NCI-H146 (cell line): ENCODE measurements around the gene FOXA2.

Experiments
- DNase-seq: peaks from one replicate; lab custom pipeline; 2025; lab: John Stamatoyannopoulos, UW

FOXA2 gene

DNA sequence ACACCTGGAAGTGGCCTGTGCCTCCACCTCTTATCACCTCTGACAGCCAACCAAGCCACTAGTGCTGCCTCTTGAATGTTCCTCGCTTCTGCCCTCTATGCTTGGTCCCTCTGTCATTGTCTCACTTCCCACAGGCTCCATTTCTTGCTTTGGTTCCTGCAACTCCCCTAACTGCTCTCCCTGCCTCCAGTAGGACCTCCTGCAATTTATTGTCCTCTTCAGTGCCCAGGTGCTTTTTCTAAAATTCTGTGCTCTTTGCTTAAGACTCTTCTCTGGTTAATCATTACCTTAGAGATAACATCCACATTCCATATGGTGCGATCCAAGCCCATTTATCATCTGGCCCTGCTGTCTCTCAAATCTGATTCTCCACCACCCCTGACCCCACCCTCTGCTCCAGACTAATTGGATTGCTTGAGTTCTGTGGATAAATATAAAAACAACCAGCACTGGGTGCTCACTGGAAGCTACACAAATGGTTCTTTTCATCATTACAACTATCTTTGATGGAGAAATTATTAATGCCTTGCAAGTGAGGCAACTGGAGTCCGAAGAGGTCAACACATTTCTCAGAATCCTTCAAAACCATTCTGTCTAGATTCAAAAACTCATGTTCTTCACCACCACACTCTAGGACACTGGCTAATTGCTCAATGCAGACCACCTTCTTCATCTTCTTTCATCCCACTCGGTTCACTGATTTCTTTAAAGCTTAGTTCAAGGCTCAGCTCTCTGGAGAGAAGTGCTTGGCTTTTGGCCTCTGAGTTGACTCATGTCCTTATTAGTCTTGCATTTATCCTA, 47.2 kb downstream of the FOXA2 start:
- no peak for DNase-seq

DNA sequence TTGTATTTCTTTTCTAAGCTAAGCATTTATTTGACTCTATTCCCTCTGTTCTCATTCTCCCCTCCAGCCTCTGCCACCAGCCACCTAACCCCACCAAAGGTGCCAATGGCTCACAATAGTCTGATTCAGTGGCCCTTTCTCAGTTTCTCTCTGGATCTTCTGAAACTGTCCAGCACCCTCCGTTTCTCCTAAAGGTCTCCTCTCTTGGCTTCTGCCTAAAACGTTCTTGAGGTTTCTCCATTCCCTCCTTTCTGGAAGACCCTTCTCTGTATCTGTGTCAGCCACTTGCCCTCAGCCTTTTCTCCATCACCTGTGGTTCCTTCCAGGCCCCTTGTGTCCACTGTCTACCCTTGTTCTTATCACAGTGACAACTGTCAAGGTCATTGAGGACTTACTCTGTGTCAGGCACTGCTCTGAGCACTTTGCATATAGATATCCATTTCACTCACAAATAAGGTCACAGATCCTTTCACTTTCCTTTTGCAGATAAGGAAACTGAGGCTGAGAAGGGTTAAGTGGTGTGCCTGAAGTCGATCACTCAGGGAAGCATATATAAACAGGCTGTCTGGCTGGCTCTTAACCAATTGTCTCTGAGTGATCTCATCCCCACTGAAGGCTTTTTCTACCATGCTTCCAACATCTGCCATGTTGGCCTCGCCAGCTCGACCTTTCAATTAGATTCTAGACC, 48.1 kb downstream of the FOXA2 start:
- peak; percentile 66 for DNase-seq

DNA sequence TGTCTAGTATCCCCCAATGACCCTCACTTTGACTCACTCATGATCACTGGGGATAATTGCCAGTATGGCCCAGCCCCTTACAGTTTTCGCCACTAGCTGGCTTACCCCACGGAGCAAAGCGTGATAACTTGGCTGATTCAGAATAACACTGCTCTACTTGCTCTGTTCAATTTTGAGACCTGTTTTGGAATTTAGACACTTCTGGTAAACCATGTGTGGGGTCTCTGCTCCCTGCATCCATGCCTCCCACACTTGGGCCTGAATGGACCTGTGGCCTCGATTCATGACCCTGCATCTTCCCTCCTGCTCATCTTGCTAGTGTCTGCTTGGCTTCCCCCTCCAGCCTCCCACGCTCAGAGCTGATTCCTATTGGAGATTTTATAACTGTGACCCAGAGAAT, 48.9 kb downstream of the FOXA2 start:
- no peak for DNase-seq

DNA sequence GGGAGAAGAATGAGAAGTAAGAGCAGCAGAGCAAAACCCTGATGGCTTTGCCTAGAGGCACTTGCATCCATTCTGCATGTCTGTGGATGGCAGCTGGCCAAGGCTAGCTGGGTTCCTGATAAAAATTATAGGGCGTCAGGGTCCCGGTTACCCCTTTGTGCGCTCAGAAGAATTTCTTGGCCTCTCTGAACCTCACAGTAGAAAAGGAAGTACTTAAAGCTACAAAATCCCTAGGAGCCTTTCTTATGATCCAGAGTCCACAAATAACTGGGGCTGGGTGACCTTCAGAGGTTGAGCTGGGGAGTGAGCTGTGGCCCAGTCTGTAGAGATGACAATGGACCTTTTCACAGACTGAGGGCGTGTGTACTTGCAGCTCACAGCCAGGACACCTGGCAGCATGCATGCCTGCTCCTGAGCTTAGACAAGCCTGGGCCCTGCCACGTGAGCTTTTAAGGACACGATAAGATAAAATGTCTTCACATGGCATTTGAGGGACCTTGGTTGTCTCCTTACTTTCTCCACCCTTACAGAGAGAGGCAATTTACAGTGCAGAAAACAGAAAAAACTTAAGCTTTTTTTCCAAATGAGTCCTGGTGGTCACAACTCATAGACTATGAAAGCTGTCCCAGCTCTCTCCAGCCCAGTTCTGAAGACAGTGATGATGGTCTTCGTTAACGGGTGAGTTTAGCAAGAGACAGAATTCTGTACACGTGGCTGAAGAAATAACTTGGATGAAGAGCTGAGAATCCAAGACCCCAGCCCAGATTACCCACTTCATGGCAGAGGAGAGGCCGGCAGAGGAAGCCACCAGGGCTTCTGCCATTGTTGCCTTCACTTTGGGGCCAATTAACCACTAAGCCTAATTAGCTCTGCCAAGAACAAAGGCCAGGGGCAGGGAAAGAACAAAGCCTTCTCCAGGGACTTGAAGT, 50.3 kb downstream of the FOXA2 start:
- DNase-seq, result peak; percentile 47

DNA sequence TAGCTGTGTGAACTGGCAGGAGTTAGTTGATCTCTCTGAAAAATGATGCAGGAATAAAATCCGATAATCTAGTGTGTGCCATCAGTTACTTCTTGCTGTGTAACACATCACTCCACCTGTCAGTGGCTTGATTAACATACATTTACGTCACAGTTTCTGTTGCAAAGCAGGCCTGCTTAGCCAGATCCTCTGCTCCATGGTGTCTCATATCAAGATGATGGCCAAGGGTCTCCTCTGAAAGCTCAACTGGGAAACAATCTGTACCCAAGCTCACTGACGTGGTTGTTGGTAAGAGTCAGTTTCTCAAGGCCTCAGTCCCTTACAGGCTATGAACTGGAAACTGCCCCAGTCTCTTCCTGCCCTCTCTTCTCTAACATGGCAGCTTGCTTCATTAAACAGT, 51.8 kb downstream of the FOXA2 start:
- no peak for DNase-seq

DNA sequence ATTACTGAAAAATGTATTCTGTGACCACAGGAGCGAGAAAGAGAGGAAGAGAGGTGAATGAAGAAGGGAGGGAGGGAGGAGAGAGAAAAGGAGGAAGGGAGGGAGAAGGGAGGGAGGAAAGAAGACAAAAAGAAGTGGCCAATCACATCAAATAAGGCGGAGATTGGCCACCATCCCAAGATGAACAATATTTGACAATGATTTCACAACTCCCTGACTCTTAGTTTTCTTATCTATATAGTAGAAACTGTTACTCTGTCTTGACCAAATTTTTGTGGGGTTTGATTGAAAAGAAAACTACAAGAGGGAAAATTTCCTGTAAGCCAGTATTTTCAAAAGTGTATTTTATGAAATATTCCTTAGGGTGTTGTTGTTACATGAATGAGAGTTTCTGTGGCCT, 52.6 kb downstream of the FOXA2 start:
- no peak for DNase-seq

DNA sequence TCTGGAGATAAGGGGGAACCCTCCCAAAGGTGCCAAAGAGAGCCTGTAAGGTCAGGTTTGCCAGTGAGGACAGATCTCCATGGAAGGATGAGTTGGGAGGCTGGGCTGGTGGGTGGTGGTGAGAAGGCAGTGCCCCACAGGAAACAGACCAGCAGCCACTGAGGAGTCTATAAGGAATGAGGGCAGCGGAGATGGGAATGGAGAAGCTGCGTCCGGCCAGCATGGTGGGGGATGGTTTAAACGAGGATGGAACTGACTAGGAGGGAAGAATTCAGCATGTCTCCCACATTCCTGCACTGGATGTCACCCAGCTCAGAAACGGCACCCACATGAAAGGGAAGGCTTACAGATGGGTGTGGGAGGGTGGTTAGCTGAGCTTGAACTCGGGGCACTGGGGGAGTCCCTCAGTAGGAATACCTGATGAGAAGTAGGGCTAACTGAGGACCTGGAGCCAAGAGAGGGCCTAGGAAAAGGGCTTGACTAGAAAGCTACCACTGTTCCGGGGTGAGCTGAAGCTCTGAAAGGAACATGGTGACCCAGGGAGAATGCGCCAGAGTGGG, 53.2 kb downstream of the FOXA2 start:
- no peak for DNase-seq
